A673 (cell line): ENCODE results near the gene PFKL. TPM values are rescaled to one million over a fixed set of nuclear protein-coding genes. Genes with fewer than 3 reads are reported as not detected.

Experiments
- BruUV-seq: library from RNA; stranded (reverse); fragments of 400-500 nt; replicated peaks from 2 replicates; lab custom pipeline; 2021; lab: Mats Ljungman, UMichigan
- CTCF ChIA-PET: fragments of 300-600 bp; sonication (Branson Sonifier 250); formaldehyde crosslinking; loops from one replicate; lab custom pipeline; 2022; ENCODE audit warnings: antibody characterized with exemption; lab: Charles Lee
- POLR2A ChIA-PET: fragments of 300-600 bp; sonication (Branson Sonifier 250); formaldehyde crosslinking; loops from one replicate; lab custom pipeline; 2022; ENCODE audit warnings: antibody characterized with exemption; ENCODE audit not compliant: low non-redundant PET; lab: Charles Lee
- DNase-seq: peaks from one replicate; pipeline ENCODE4 v3.0.0-alpha.2; 2015; ENCODE audit warnings: low spot score
- H3K27ac ChIP-seq: fragments of 200-600 bp; sonication (generic); 2 replicates; pipeline ENCODE4 v1.5.1; 2016; ENCODE audit warnings: mixed run types, low read depth, mild to moderate bottlenecking, mixed read lengths, antibody characterized with exemption, low read length; ENCODE audit not compliant: poor library complexity, severe bottlenecking
- H3K27me3 ChIP-seq: fragments of 200-600 bp; sonication (generic); replicated peaks from 2 replicates; pipeline ENCODE4 v1.6.1; 2017; ENCODE audit warnings: mixed run types, low read depth, mild to moderate bottlenecking, mixed read lengths, antibody characterized with exemption, low read length; ENCODE audit not compliant: insufficient read depth, poor library complexity
- H3K36me3 ChIP-seq: fragments of 200-600 bp; sonication (generic); 2 replicates; pipeline ENCODE4 v1.6.1; 2016; ENCODE audit warnings: mixed run types, mild to moderate bottlenecking, mixed read lengths, antibody characterized with exemption, low read length; ENCODE audit not compliant: insufficient read depth, poor library complexity, severe bottlenecking
- H3K4me1 ChIP-seq: fragments of 200-600 bp; sonication (generic); 2 replicates; pipeline ENCODE4 v1.6.1; 2017; ENCODE audit warnings: mixed run types, mild to moderate bottlenecking, mixed read lengths, antibody characterized with exemption, low read length; ENCODE audit not compliant: insufficient read depth, poor library complexity, severe bottlenecking
- H3K4me3 ChIP-seq: fragments of 200-600 bp; sonication (generic); 2 replicates; pipeline ENCODE4 v1.5.1; 2016; ENCODE audit warnings: low read depth, mixed run types, mild to moderate bottlenecking, mixed read lengths, low read length; ENCODE audit not compliant: poor library complexity, severe bottlenecking
- H3K9me3 ChIP-seq: fragments of 200-600 bp; sonication (generic); 2 replicates; pipeline ENCODE4 v1.6.1; 2016; ENCODE audit warnings: mixed run types, low read depth, mild to moderate bottlenecking, mixed read lengths, antibody characterized with exemption, low read length; ENCODE audit not compliant: poor library complexity, severe bottlenecking
- EZH2 ChIP-seq: fragments of 200-600 bp; sonication (generic); IDR thresholded peaks from 2 replicates; pipeline ENCODE4 v1.6.1; 2017; ENCODE audit warnings: borderline replicate concordance, low read depth, mild to moderate bottlenecking, mixed read lengths, antibody characterized with exemption, low read length; ENCODE audit not compliant: poor library complexity, severe bottlenecking
- intact Hi-C: fragments of 100-400 bp; cut with micrococcal nuclease; formaldehyde crosslinking; loops from one replicate; pipeline ENCODE4 v1.10.0; 2022; ENCODE audit not compliant: unreplicated experiment
- total RNA-seq: library from RNA; stranded (reverse); gene quantifications from 2 replicates; pipeline ENCODE4 v1.2.3, GENCODE V29; 2021
- TF ChIP-seq, protein P1 (sequence below): fragments of 300-800, 200-600 bp; sonication (generic); conservative IDR thresholded peaks from 2 replicates; pipeline ENCODE4 v1.5.1; 2017; ENCODE audit warnings: low read depth, mild to moderate bottlenecking, antibody characterized with exemption, low read length, moderate library complexity, mixed read lengths

Gene PFKL
- total RNA-seq, 1 experiment from 2014 or later = 112 TPM

DNA sequence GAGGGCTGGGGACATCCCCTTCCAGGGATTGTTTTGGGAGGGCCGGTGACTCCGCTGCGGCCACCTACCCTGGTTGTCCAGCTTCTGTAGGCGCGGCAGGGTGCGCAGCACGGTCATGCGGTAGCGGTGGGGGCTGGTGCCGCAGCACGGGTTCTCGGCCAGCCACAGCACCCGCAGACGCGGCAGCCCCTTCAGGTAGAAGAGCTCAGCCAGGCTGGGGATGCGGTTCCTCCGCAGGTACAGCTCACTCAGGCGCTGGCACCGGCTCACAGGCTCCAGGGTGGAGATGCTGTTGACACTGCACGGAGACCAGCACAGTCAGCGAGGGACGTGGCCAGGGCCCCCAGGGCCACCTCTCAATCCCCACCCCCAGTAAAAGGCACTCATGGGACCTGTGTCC, 33.1 kb downstream of the PFKL start:
- CTCF ChIA-PET = no interaction called here
- TF ChIP-seq, protein P1, sequence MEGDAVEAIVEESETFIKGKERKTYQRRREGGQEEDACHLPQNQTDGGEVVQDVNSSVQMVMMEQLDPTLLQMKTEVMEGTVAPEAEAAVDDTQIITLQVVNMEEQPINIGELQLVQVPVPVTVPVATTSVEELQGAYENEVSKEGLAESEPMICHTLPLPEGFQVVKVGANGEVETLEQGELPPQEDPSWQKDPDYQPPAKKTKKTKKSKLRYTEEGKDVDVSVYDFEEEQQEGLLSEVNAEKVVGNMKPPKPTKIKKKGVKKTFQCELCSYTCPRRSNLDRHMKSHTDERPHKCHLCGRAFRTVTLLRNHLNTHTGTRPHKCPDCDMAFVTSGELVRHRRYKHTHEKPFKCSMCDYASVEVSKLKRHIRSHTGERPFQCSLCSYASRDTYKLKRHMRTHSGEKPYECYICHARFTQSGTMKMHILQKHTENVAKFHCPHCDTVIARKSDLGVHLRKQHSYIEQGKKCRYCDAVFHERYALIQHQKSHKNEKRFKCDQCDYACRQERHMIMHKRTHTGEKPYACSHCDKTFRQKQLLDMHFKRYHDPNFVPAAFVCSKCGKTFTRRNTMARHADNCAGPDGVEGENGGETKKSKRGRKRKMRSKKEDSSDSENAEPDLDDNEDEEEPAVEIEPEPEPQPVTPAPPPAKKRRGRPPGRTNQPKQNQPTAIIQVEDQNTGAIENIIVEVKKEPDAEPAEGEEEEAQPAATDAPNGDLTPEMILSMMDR = no peak
- no peak for TF ChIP-seq EZH2
- BruUV-seq = no TSS peak

DNA sequence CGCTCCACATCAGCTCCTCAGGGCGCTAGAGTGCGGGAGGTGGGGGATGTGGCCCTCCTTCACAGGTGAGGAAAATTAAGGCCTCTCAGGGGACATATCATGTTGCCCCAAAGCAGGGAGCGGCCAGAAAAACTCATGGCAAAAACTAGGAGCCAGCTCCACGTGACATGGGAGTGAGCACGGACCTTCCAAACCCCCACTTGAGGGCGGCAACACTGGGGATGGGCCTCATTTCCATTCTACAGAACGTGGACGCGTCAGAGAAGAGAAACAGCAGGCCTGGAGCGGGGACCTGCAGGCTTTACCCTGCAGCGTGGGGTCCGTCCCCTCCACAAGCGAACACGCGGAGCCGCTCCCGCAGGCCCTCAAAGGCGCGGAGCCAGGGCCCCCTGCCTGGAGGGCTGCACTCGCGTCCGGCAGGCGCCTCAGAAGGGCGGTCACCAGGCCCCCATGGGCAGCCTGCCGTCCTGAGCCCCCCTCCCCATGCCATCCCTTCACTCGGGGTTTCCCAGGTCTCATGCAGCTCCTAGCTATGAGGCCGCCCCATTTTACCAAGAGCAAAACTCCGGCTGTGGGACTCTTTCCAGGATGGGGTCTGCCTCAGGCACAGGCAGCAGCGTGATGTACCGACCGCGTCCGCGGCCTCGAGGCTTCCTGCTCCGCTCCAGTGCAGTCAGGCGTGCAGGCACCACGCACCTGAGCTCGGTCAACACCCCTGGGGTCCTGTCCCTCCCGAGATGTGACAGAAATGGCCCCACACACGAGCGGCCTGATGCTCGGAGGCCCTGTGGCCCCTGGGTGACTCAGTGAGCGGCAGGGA, 33.9 kb downstream of the PFKL start:
- no peaks in the 10 kb centered on the region for H3K27me3 ChIP-seq
- H3K4me1 ChIP-seq = peaks cover 6% of the 10 kb centered on the region
- no peak overlapping the region for H3K4me3 ChIP-seq
- intact Hi-C loops = no loop called here
- TF ChIP-seq EZH2 = no peak
- TF ChIP-seq, protein P1 = no peak
- H3K9me3 ChIP-seq = no peaks in the 10 kb centered on the region
- ChIA-PET POLR2A (no interaction called here), CTCF (no interaction called here)
- no peak for DNase-seq
- no peak overlapping the region for H3K27ac ChIP-seq
- no peaks in the 10 kb centered on the region for H3K36me3 ChIP-seq
- BruUV-seq = no TSS peak

More for the DNA sequence above, 33.1 kb downstream of the PFKL start:
- Histone ChIP-seq H3K27me3 (no peaks in the 10 kb centered on the region), H3K4me1 (peaks cover 2% of the 10 kb centered on the region), H3K27ac (no peak overlapping the region), H3K4me3 (no peak overlapping the region), H3K9me3 (no peaks in the 10 kb centered on the region), H3K36me3 (no peaks in the 10 kb centered on the region)
- intact Hi-C loops = no loop called here
- POLR2A ChIA-PET = no interaction called here
- no peak for DNase-seq

DNA sequence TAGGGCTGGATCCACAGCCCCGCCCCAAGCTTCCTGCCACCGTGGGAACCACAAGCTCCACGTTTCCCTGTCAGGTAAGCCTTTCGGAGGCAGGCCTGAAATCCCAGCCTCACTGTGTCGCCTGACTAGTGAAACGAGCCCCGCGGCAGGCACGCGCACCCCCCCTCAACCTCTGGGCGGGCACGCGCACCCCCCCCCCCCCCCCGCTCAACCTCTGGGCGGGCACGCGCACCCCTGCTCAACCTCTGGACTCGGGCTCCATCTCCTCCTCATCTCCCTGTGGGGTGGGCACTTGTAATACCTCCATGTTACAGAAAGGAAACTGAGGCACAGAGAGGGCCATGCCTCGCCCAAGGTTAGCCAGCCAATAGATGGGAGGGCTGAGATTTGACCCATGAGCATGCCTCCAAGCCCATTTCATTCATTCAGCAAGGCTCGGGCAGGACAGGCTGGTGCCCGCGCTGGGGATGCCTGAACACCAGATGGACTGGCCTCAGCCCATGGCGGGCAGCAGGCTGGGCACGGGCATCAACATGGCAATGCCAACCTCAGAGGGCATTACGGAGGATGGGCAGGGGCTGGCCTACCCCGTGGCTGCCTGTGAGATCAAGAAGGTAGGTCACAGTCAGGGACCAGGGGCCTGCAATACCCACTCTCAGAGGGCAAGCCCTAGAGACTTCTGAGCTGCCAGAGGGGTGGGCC, 34.6 kb downstream of the PFKL start:
- no TSS peak for BruUV-seq
- H3K9me3 ChIP-seq = no peaks in the 10 kb centered on the region
- intact Hi-C loops = no loop called here
- no peaks in the 10 kb centered on the region for H3K36me3 ChIP-seq
- no peak for TF ChIP-seq EZH2
- TF ChIP-seq, protein P1 = no peak
- DNase-seq = no peak
- H3K4me1 ChIP-seq = peaks cover 6% of the 10 kb centered on the region
- ChIA-PET CTCF (no interaction called here), POLR2A (no interaction called here)
- no peak overlapping the region for H3K27ac ChIP-seq
- no peak overlapping the region for H3K4me3 ChIP-seq
- no peaks in the 10 kb centered on the region for H3K27me3 ChIP-seq
